Stimulated activated CD4-positive, alpha-beta T cell treated with anti-CD3 and anti-CD28 coated beads, TNF-alpha, amount 100 ng/mL, for 48 hours (primary cell): ENCODE measurements around the gene TRIM3.

Source experiments
- DNase-seq, 3 donors: peaks; one replicate each; pipeline ENCODE4 v3.0.0-alpha.2; 2020; ENCODE audit warnings: low read depth in 3 of 3

TRIM3 gene

DNA sequence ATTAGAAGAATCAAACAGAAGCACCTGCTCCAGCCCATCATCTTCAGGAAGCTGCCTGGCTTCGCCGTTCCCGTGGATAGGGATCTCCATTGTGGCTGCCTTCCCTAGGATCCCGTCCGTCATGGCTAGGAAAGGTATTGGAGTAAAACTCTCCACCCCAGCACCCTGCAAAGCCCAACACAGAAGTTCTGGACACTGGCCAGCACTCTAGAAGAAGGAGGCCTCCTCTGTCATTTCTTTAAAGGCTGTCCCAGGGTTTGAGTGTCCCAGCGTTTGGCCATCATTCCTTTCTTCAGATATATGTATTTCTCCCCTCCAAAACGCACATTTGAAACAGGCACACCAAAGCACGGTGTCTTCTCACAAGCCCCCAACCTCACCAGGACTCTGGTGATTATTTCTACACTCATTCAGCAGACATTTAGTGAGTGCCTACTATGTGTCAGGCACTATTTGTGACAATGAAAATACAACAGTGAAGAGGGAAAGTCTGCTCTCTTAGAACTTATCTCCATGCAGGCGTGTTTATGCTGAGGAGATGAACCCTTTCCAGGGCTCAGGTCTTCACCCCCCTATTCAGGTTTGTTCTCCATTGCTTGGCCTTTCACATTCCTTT lies 6.7 kb upstream of the TRIM3 start:
- no peak for DNase-seq

DNA sequence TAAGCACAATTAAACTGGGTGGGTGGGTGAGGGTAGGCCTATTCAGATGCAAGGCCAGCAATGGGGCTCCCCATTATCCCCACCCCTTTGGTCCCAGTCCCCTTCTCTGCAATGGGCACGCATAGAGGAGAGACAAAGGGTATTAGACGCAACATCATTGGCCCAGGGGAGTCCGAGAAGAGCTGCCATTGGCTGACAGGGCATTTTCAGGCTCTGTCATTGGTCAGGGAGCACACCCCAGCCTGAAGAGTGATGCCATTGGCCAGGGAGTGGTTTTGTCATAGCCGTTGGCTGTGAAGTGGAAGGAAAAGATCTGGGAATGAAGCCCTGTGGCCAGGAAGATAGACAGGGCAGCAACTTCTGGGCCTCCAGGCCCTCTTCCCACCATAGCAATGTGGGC lies 2.8 kb upstream of the TRIM3 start:
- no peak for DNase-seq

DNA sequence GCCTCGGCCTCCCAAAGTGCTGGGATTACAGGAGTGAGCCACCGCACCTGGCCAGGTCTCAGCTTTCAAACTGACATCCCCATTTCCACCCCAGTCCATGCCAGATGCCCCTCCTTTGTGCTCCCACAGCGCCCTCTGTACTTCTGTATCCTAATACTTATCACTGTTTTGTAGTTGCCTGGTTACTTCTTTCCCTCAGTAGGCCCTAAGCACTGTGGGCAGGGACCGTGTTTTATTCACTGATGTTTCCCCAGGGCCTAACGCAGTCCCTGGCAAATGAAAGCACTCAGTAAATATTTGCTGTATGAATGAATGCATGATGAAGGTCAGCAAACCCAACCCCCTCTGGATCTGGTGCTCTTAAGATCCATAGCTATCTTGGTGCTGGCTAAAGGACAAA lies 2.2 kb upstream of the TRIM3 start:
- DNase-seq = no peak

DNA sequence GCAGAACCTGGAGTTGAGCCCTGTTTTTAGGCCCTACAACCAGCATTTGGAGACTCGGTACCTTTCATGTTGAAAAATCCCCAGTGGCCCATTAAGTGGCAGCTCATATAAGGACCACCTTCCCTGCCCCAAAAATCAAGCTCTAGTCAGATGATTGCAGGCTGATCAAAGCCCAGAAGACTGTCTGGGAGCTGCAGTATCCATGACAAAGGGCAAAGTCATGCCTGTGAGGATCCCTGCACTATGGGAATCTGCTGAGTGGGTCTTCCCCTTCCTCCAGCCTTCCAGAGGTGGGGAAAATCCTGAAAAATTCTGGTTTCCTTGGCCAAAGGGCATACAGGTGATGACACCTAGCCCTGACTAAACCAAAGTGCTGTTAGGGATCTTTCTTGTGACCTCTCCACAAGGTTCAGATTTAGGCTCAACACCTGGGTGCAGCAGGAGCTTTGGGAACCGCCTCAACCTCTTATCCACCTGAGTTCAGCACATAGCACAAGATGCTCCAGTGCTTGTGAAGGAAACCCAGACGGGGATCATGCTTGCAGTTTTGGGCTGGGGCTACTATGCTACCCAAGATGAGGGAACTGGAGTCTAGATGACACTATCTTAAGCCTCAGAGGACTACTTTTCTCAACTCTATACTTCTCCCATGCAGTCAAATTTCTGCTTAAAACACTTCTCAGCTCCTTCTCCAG lies 1.2 kb upstream of the TRIM3 start:
- no peak for DNase-seq

DNA sequence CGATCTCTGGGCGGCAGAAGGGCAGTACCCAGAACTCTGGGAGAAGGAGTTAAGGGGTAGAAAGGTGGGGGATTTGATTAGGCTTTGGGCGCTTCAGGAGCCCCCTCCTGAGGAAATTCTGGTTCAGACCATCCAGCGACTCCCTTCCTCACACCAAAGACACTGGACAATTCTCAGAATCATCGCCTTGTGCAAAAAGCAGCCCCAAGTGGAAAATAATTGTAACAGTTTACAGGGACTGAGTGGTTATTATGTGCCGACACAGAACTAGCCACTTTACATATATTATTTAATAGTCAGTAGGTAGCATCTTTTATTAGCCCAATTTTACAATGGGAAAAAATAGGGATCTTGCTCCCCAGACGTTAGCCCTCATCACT lies 662 bp upstream of the TRIM3 start:
- no peak for DNase-seq

DNA sequence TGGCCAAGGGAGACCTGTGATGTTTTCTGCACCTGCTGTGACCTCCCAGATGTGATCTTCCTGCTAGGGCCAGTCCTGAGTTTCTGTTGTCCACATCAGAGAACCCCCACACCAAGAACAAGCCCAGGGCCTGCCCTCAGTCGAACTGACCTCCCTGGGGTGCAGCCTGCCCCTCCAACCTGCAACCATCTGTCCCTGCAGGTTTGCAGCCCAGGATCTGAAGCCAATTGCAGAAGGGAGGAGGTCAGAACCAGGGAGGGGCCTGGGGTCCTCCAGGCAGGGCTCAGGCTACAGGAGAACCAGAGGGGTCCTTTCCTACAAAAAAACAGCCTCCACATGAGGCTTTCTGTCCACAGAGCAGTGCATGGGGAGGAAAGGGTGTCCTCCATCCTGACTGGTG lies 807 bp downstream of the TRIM3 start:
- no peak for DNase-seq

DNA sequence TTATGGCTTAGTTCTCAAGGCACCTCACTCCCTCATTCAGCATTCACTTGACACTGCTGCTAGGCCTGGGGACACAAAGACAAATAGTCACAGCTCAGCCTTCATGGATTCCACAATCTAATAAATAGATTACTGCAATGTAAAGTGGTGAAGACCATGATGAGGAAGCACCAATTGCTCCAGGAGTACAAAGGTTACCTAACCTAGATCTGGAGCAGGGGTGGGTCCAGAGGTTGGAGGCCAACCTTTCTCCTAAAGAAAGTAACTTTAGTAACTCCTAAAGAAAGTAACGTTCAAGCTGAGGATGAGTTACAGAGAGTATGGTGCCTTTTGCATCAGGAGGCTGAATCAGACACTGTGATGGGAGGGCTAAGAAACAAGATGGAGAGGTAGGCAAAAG lies 4.1 kb downstream of the TRIM3 start:
- no peak for DNase-seq

DNA sequence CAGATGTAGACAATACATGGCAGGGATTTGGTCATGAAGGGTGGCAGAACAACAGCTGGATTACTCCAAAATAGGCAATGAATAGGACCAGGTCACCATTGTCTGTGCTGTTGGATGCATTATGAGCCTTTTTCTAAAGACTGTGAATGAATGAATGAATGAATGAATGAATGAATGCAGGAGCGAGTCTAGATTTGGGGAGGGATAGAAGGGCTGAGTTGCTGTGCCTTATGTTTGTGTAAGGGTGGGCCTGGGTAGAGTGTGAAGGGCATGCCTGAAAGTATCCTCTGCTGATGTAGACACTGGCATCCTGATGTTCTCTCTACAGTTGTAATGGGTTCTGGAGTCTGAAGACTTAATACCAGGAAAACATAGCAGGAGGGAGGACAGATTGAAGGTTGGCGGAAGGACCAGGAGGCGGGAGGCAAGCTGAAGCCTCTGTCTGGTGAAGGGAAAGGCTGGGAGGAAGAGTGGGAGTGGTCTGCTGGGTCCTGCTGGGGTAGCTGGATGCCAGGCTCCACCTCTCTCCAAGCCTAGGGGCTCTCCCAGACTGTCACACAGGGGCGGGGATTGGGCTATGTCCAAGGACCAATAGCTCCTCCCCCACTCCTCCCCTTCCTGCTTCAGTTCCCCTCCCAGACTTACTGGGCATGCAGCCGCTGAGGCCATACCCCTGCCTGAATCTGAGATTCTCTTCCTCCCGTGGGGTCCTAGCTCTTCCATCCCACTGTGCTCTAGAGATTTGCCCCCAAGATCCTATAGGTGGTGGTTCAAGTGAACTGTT lies 4.8 kb downstream of the TRIM3 start:
- DNase-seq = no peak

DNA sequence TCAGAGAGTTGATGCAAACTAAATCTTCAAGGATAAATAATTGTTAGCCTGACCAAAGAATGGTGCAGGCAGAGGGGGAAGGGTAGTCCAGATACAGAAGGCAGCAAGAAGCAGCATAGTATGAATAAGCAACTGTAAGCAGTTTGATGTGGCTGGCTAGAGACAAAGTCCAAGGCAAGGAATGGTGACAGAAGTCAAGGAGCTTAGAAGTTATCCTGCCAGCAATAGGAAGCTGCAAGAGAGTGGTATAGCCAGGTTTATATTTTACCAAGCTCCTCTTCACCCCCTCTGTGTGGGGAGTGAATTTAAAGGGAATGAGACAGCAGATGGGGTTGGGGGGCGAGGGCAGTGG lies 14.7 kb downstream of the TRIM3 start:
- no peak for DNase-seq

DNA sequence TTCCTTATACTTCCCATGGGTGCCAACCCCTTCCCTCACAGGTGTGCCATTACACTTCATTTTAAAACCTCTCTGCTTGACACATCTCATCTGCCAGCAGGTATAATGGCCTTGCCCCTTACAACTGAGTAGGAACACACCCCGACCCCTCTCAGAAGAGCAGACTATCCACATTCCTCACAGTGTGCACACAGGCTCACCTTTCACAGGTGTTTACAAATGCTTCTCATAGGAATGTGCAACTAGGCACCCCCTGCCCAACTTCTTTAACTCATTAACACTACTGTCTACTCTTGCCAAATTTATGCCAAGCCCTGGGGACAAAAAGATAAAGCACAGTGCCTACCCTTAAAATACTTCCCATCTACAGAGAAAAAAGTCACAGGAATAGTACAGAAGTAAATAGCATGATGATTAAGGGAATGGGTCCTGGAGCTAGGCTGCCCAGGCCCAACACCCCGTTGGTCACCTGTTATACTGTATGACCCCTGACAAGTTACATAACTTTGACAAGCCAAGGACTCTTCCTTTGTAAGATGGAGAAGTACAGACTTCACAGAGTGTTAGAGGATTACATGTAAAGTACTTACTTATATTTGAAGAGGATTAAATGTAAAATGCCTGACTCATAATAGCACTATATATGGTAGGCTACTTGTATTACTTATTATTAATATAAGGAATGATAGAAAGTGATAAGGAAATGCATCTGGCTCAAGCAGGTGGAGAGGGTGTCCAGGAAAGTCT lies 15.2 kb downstream of the TRIM3 start:
- no peak for DNase-seq

DNA sequence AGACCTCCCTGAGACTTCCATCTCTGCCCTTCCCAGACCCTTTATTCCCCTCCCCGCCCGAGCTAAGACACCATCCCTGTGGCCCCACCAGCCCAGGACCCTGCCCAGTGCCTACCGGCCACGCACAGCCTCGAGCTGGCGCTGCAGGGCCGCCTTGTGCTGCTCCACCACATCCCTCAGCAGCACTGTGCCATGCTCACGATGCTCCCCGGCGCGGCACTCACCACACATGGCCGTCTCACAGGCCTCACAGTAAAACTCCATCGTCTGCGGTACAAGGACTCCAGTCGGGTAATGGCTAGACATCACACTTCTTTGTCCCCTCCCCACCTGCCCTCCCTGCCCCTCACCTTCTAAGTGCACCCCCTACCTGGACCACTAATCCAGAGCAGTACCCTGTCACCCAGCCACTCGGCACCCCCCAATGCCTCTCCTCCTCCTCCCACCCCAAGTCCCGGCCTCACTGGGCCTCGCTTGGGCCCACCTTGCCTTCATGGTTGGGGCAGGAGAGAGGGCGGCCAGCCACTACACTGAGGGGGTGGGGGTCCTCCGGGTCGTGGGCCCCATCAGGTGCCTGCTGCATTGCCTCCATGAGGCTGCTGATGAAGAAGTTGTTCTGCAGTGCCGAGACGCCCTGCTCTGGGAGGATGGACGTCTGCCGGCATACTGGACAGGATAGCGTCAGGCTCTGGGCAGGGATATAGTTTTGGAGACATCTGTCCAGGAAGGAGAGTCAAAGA lies 16.0 kb downstream of the TRIM3 start:
- DNase-seq = no peak

DNA sequence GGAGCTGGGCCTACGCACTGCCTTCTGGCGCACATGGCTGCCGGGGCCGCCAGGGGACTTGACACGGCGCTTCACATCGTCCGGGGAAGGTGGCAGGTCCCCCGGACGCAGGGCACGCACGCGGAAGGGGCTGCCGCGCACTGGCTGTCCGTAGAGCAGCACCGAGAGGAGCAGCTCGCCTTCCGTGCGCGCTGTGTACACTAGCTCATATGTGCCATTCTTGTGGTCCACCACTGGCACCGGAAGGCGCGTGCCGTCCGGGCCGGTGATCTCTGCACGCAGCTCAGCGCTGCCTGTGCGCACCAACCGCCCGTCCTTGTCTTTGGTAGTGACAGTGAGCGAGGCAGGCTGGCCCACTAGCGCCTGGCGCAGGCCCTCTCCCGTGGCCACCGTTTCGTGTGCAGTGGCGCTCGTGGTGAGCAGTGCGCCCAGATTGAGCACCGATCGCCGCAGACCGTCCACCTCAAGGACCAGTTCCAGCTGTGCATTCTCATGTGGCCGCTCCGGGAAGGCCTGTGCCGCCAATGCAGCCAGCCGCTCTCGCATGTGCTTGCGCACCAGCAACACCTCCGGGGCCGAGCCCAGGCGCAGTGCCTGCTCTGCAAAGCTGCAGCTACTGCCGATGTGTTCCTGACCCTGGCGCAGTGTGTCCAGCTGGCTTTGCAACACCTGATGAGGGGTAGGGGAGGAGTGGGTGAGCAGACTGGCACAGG lies 17.2 kb downstream of the TRIM3 start:
- no peak for DNase-seq

DNA sequence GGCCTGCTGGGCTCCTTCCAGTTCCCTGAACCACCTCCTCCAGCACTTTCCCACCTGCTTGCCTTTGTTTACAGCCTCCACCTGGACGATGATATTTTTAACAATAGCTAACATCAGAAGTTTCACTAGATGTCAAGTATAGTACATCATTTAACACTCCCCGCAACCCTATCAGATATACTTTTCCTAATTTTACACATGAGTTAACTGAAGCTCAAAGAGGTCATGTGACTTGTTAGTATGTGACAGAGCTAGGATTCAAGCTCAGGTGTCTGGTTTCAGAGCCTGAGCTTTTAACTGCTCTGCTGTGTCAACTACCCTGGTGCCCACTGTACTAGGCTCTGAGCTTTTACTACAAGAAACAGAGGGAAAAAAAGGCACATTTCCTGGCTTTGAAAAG lies 18.7 kb downstream of the TRIM3 start:
- DNase-seq = no peak

DNA sequence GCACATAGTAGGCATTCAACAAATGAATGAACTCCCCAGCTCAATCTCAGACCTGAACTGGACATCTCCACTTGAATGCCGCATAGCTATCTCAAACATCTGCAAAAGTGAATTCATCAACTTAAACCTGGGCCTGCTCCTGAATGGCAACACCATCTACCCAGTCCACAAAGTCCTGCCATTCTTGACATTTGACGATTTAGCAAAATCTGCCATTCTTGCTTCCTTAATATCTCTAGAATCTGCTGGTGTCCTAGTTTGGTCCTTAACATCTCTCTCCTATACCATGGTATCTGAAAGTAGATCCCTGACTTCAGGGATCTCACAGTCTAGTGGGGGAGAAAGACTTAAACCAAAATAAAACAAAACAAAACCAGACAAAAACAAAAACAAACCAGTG lies 20.6 kb downstream of the TRIM3 start:
- DNase-seq = no peak

DNA sequence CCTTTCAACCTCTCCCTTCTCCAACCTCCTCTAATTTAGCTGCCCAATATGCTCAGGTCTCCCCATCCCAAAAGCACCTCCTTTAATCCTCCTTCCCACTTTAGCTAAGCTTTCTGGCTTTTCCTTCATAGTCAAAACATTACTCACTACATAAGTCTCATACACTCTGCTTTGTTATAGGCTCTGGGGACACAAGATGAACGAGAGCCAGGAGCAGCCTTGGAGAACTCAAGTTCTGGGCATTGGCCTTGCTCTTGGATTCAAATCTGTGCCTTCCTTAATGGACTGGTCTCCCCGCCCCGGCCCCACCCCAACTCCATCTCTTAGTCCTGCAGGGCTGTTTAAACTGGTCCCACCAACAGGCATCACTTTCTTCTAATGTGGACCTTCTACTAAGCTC lies 21.5 kb downstream of the TRIM3 start:
- no peak for DNase-seq

DNA sequence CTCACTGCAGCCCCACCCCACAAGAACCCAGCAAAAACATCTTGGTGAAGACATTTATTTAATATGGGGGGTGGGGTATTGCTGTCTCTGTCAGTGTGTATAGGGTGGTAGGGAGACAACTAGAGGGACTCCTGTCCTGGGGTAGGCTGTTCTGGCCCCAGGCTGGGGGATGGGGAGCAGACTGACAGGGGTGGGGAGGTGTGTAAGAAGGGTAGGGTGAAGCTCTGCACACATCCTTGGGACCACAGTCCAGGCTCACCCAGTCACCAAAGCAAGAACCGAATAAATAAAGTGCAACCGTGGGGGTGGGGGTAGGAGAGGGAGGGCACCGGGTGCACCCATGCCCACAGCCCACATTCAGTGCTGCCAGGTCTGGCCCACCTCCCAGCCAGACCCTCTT lies 25.2 kb downstream of the TRIM3 start:
- no peak for DNase-seq

DNA sequence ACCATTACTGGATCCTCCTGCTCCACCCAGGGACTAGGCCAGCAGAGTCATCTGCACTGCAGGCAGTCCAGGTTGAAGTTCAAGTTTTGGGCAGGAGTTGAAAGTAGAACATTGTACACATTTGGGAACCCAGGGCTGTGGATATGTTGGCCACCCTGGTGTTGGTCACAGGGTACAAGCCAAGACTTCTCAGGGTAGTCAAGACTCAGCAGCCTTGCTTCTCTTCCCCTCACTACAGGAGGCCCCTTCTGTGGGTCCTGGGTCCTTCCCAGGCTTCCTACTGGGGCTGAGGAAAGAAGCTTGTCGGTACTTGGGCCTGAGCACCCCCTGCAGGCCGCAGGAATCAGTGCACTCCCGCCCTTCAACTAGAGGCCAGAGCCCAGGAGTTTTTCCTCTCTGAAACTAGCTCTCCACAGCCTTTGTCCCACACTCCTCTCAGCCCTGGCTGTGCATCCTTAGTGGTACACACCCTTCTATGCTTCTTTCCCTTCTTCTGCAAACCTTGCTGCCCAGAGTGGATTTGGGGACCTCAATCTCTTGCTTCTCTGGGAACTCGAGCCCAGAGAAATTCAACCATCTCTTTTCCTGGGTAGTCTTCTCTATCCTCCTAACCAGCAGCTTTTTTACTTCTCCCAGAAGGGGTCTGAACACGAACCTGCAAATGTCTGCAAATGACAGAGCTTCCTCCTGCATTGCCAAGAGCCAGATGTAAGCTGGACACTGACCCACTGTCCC lies 30.3 kb downstream of the TRIM3 start:
- DNase-seq = peak; percentile 15 to 41 (median 40)

DNA sequence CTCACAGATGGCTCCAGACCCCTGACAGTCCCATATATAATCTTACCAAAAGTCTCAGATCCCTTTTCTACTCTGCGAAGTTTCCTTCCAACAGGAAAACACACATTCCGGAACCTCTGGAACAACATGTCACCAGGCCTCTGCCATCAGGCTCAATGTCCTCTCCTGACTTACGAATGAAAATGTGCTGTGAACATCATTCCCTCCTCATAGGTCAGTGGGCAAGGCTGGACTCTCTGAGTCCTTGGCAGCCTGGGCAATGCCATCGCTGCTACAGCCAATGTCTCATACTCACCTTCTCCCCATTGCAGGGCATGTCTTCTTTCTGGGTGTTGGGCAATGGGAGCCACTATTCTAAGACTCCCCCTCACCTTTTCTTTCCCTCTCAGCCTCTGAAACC lies 31.3 kb downstream of the TRIM3 start:
- no peak for DNase-seq

DNA sequence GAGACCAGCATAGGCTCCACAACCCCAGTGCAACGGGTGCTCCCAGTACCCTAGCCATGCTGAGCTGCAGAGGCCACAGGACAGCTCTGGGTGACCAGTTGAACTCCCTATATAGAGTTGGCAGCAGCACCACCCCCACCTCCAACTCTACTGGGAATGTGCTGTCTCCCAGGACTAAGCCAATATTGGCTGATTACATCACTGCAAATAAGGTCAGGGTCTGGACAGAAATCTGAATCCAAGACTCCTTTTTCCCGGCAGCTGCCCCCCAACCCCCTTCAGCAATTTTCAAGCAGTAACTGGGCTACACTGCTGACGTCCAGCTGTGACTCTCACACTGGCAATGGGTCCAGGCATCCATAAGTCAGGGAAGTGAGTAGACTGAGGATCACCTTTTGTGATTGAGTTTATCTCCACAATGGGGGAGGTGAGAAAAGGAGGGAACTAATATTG lies 32.8 kb downstream of the TRIM3 start, which contains the start of gene HPX:
Gene HPX (minus strand): TSS at position 82 of the 453 bp plus-strand sequence. CDS start 24 bp downstream, at position 58.
- DNase-seq = no peak

DNA sequence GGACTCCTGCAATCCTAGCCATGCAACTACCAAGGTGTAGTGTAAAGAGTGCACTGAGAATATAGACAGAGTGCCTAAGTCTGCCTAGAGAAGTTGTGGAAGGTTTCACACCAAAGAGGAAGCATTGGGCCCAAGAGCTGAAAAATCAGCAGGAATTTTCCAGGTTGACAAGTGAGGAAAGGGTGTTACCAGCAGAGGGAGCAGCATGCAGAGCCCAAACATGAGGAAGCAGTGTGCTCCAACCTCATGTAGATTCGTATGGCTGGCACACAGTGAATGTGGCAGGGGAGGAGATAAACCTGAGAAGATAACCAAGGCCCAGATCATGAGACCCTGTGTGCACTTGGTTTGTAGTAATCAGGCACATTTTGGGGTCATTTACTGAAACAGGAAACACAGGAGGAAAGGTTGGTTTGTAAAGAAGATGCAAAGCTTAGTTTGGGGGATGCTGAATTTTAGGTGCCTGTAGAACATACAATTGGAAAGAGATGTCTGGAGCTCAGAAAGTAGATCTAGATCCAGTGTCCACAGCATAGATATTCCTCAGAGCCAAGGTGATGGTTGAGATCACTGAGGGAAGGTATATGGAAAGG lies 34.7 kb downstream of the TRIM3 start:
- DNase-seq = peak in 1 of 3 donors; percentile 8
